ENCODE data around the gene KBTBD3.

KBTBD3 gene

GRCh38 chr11:106076919-106077608 lies at the start of gene KBTBD3:
Gene KBTBD3, minus strand, starts transcription at chr11:106077347. Its CDS starts 18,250 bp downstream, at chr11:106059097.
- peak; percentile 99 for DNase-seq

GRCh38 chr11:106121570-106122320 lies 44.6 kb upstream of the KBTBD3 start:
- DNase-seq, result no peak

GRCh38 chr11:106105986-106106385 lies 28.8 kb upstream of the KBTBD3 start:
- DNase-seq, result no peak

- no peak for DNase-seq
These were observed 24.7 kb upstream of the KBTBD3 start for GRCh38 chr11:106101819-106102218.

GRCh38 chr11:106101370-106101769 lies 24.2 kb upstream of the KBTBD3 start:
- DNase-seq, result no peak

GRCh38 chr11:106098893-106099553 lies 21.9 kb upstream of the KBTBD3 start:
- no peak for DNase-seq

GRCh38 chr11:106092446-106092845 lies 15.3 kb upstream of the KBTBD3 start:
- DNase-seq, result no peak

GRCh38 chr11:106091480-106092123 lies 14.5 kb upstream of the KBTBD3 start:
- DNase-seq, result peak; percentile 7

- no peak for DNase-seq
These were observed 11.7 kb upstream of the KBTBD3 start for GRCh38 chr11:106088896-106089295.

GRCh38 chr11:106087815-106088435 lies 10.8 kb upstream of the KBTBD3 start:
- peak; percentile 43 for DNase-seq

- DNase-seq, result no peak
These were observed 9.7 kb upstream of the KBTBD3 start for GRCh38 chr11:106086850-106087249.

GRCh38 chr11:106086135-106086534 lies 9.0 kb upstream of the KBTBD3 start:
- DNase-seq, result no peak

GRCh38 chr11:106082096-106082495 lies 4.9 kb upstream of the KBTBD3 start:
- DNase-seq, result no peak

- no peak for DNase-seq
These were observed 685 bp upstream of the KBTBD3 start, which contains the start of gene AASDHPPT for GRCh38 chr11:106077609-106078455. Gene AASDHPPT, plus strand, starts transcription at chr11:106077662. Its CDS starts 49 bp downstream, at chr11:106077711.

GRCh38 chr11:106076171-106076918 lies 802 bp downstream of the KBTBD3 start:
- DNase-seq, result peak; percentile 6

- no peak for DNase-seq
These were observed 4.3 kb downstream of the KBTBD3 start for GRCh38 chr11:106072804-106073203.

GRCh38 chr11:106070606-106071005 lies 6.5 kb downstream of the KBTBD3 start:
- no peak for DNase-seq

GRCh38 chr11:106063009-106063408 lies 14.1 kb downstream of the KBTBD3 start:
- no peak for DNase-seq

- DNase-seq, result no peak
These were observed 14.9 kb downstream of the KBTBD3 start for GRCh38 chr11:106061954-106062949.
